ENCODE measurements around the gene TDRD1. TPM values are rescaled to one million over a fixed set of nuclear protein-coding genes. Genes with fewer than 3 reads are reported as not detected.

TDRD1 gene
- total and polyA plus RNA-seq, 2 donors (not counting 1 experiment from before 2014, with no cell fraction given) = 0.10 to 0.22 TPM

DNA sequence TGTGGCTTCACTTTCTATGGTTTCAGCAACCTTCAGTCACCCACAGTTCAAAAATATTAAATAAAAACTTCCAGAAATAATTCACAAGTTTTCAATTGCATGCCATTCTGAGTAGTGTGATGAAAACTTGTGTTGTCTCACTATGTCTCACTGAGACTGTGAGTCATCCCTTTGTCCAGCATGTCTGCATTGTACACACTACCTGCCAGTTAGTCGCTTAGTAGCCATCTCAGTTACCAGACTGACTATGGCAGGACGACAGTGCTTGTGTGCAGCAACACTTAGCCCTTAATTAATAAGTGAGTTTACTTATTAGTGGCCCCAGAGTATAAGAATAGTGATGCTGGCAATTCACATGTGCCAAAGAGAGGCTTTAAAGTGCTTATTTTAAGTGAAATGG, 27.7 kb upstream of the TDRD1 start:
- DNase-seq (no peak), ATAC-seq (ENCODE audit: low read depth) (no peak)
- POLR2A ChIA-PET = no interaction called here
- H3K27me3 ChIP-seq (replicated peaks in 1 of 4; ENCODE audit: control extremely low read depth in 1 of 4, control insufficient read depth in 3 of 4, insufficient read depth in 4 of 4, low read length in 3 of 4) = no peaks in the 10 kb centered on the region
- no peaks in the 10 kb centered on the region for H3K4me1 ChIP-seq (ENCODE audit: control insufficient read depth in 2 of 2, insufficient read depth in 2 of 2, low read length in 2 of 2)
- H3K9ac ChIP-seq (ENCODE audit: low read length) = no peak overlapping the region
- Mint-ChIP-seq H3K4me3 (no peak overlapping the region), H3K27ac (no peak overlapping the region), H3K4me1 (no peaks in the 10 kb centered on the region), H3K27me3 (no peaks in the 10 kb centered on the region), H3K9me3 (ENCODE audit: insufficient read depth) (no peaks in the 10 kb centered on the region)
- H3K4me3 ChIP-seq (ENCODE audit: control extremely low read depth in 1 of 5, extremely low read depth in 1 of 5, insufficient read depth in 1 of 5, low read depth in 2 of 5, low read length in 4 of 5) = no peak overlapping the region
- CTCF ChIA-PET = no interaction called here
- peaks cover 6% of the 10 kb centered on the region for H3K79me2 ChIP-seq (ENCODE audit: control insufficient read depth, insufficient read depth, low read length)
- intact Hi-C loops (cut with micrococcal nuclease) = no loop called here
- H3K36me3 ChIP-seq (replicated peaks in 1 of 2; ENCODE audit: control extremely low read depth in 1 of 2, control insufficient read depth in 1 of 2, extremely low read depth in 1 of 2, insufficient read depth in 2 of 2, low read length in 1 of 2) = peaks cover 6 to 41% of the 10 kb centered on the region in 2 experiments
- H2AFZ ChIP-seq (ENCODE audit: insufficient read depth, low read depth, low read length, poor library complexity, severe bottlenecking) = no peak overlapping the region
- no peak overlapping the region for H3K4me2 ChIP-seq (replicated peaks; ENCODE audit: low read depth, low read length, poor library complexity, severe bottlenecking)
- TF ChIP-seq, protein P1, sequence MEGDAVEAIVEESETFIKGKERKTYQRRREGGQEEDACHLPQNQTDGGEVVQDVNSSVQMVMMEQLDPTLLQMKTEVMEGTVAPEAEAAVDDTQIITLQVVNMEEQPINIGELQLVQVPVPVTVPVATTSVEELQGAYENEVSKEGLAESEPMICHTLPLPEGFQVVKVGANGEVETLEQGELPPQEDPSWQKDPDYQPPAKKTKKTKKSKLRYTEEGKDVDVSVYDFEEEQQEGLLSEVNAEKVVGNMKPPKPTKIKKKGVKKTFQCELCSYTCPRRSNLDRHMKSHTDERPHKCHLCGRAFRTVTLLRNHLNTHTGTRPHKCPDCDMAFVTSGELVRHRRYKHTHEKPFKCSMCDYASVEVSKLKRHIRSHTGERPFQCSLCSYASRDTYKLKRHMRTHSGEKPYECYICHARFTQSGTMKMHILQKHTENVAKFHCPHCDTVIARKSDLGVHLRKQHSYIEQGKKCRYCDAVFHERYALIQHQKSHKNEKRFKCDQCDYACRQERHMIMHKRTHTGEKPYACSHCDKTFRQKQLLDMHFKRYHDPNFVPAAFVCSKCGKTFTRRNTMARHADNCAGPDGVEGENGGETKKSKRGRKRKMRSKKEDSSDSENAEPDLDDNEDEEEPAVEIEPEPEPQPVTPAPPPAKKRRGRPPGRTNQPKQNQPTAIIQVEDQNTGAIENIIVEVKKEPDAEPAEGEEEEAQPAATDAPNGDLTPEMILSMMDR (IDR thresholded peaks at IDR 0.05) = no peak
- TF ChIP-seq EZH2 (IDR thresholded peaks at IDR 0.05; ENCODE audit: borderline replicate concordance, insufficient read depth, low read depth, low read length, poor library complexity, severe bottlenecking) = no peak
- no CpG with 5 or more reads among the region's 2 CpGs for WGBS (ENCODE audit: insufficient coverage)
- H3K9me3 ChIP-seq (ENCODE audit: control extremely low read depth in 1 of 3, control insufficient read depth in 2 of 3, insufficient read depth in 1 of 3, low read length in 2 of 3) = no peaks in the 10 kb centered on the region
- H3K27ac ChIP-seq (ENCODE audit: low read length in 2 of 2) = no peak overlapping the region
- no peaks in the 10 kb centered on the region for H4K20me1 ChIP-seq (ENCODE audit: control insufficient read depth, insufficient read depth, low read length, poor library complexity, severe bottlenecking)

DNA sequence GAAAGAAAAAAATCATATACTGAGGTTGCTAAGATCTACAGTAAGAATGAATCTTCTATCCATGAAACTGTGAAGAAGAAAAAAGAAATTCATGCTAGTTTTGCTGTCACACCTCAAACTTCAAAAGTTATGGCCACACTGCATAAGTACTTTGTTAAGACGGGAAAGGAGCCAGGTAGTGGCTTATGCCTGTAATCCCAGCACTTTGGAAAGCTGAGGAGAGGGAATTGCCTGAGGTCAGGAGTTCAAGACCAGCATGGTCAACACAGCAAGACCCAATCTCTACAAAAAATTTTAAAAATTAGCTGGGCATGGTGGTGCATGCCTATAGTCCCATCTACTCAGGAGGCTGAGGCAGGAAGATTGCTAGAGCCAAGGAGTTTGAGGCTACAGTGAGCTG, 27.3 kb upstream of the TDRD1 start:
- no peak overlapping the region for H3K27ac ChIP-seq (ENCODE audit: low read length in 2 of 2)
- Mint-ChIP-seq H3K9me3 (ENCODE audit: insufficient read depth) (no peaks in the 10 kb centered on the region), H3K4me1 (no peaks in the 10 kb centered on the region), H3K27me3 (no peaks in the 10 kb centered on the region), H3K4me3 (no peak overlapping the region), H3K27ac (no peak overlapping the region)
- CTCF ChIA-PET = no interaction called here
- ATAC-seq (ENCODE audit: low read depth) (no peak), DNase-seq (no peak)
- H4K20me1 ChIP-seq (ENCODE audit: control insufficient read depth, insufficient read depth, low read length, poor library complexity, severe bottlenecking) = no peaks in the 10 kb centered on the region
- H2AFZ ChIP-seq (ENCODE audit: insufficient read depth, low read depth, low read length, poor library complexity, severe bottlenecking) = no peak overlapping the region
- no peak overlapping the region for H3K4me2 ChIP-seq (replicated peaks; ENCODE audit: low read depth, low read length, poor library complexity, severe bottlenecking)
- no CpG with 5 or more reads among the region's 1 CpG for WGBS (ENCODE audit: insufficient coverage)
- TF ChIP-seq EZH2 (IDR thresholded peaks at IDR 0.05; ENCODE audit: borderline replicate concordance, insufficient read depth, low read depth, low read length, poor library complexity, severe bottlenecking) = no peak
- TF ChIP-seq, protein P1 (IDR thresholded peaks at IDR 0.05) = no peak
- H3K9ac ChIP-seq (ENCODE audit: low read length) = no peak overlapping the region
- no peaks in the 10 kb centered on the region for H3K4me1 ChIP-seq (ENCODE audit: control insufficient read depth in 2 of 2, insufficient read depth in 2 of 2, low read length in 2 of 2)
- no peaks in the 10 kb centered on the region for H3K27me3 ChIP-seq (replicated peaks in 1 of 4; ENCODE audit: control extremely low read depth in 1 of 4, control insufficient read depth in 3 of 4, insufficient read depth in 4 of 4, low read length in 3 of 4)
- POLR2A ChIA-PET = no interaction called here
- no peak overlapping the region for H3K4me3 ChIP-seq (ENCODE audit: control extremely low read depth in 1 of 5, extremely low read depth in 1 of 5, insufficient read depth in 1 of 5, low read depth in 2 of 5, low read length in 4 of 5)
- no peaks in the 10 kb centered on the region for H3K9me3 ChIP-seq (ENCODE audit: control extremely low read depth in 1 of 3, control insufficient read depth in 2 of 3, insufficient read depth in 1 of 3, low read length in 2 of 3)
- peaks cover 6 to 45% of the 10 kb centered on the region in 2 experiments for H3K36me3 ChIP-seq (replicated peaks in 1 of 2; ENCODE audit: control extremely low read depth in 1 of 2, control insufficient read depth in 1 of 2, extremely low read depth in 1 of 2, insufficient read depth in 2 of 2, low read length in 1 of 2)
- intact Hi-C loops (cut with micrococcal nuclease) = no loop called here
- H3K79me2 ChIP-seq (ENCODE audit: control insufficient read depth, insufficient read depth, low read length) = peaks cover 8% of the 10 kb centered on the region

All from B cell (primary cell).